HepG2 (cell line): ENCODE measurements around the gene RGS14. TPM values are rescaled to one million over a fixed set of nuclear protein-coding genes. Genes with fewer than 3 reads are reported as not detected.

Experiments used
- ARNTL ChIP-seq: sonication (generic); formaldehyde crosslinking; IDR thresholded peaks from 2 replicates; pipeline ENCODE4 v1.4.0; 2020; ENCODE audit warnings: mild to moderate bottlenecking, missing genetic modification reagents
- CBFB ChIP-seq: sonication (generic); formaldehyde crosslinking; IDR thresholded peaks from 2 replicates; pipeline ENCODE4 v1.4.0; 2020; ENCODE audit warnings: missing genetic modification reagents
- HNF4A ChIP-seq: sonication (generic); formaldehyde crosslinking; IDR thresholded peaks from 2 replicates; pipeline ENCODE4 v1.4.0; 2020; ENCODE audit warnings: missing genetic modification reagents
- HNRNPL ChIP-seq: fragments of 200-400 bp; formaldehyde crosslinking; IDR thresholded peaks from 2 replicates; pipeline ENCODE4 v1.6.1; 2017; ENCODE audit warnings: mild to moderate bottlenecking, low read depth, low read length
- MLX ChIP-seq: IDR thresholded peaks from 2 replicates; pipeline ENCODE4 v1.6.1; 2016
- ZNF143 ChIP-seq: sonication (generic); formaldehyde crosslinking; IDR thresholded peaks from 2 replicates; pipeline ENCODE4 v1.4.0; 2020; ENCODE audit warnings: missing genetic modification reagents
- ZNF530 ChIP-seq: sonication (generic); formaldehyde crosslinking; IDR thresholded peaks from 2 replicates; pipeline ENCODE4 v1.5.0; 2020; ENCODE audit warnings: low read depth, mild to moderate bottlenecking, missing genetic modification reagents
- ZNF761 ChIP-seq: sonication (generic); formaldehyde crosslinking; conservative IDR thresholded peaks from 2 replicates; pipeline ENCODE4 v1.4.0; 2020; ENCODE audit warnings: mild to moderate bottlenecking, missing genetic modification reagents
- ZNF777 ChIP-seq: sonication (generic); formaldehyde crosslinking; IDR thresholded peaks from 2 replicates; pipeline ENCODE4 v1.4.0; 2020; ENCODE audit warnings: missing genetic modification reagents
- ZZZ3 ChIP-seq: sonication (generic); formaldehyde crosslinking; IDR thresholded peaks from 2 replicates; pipeline ENCODE4 v1.4.0; 2020; ENCODE audit warnings: missing genetic modification reagents, mild to moderate bottlenecking, borderline replicate concordance
- polyA plus RNA-seq, 8 experiments: library from polyadenylated mRNA; depleted of rRNA in 3 of 8; stranded (reverse) in 7 of 8; unstranded in 1 of 8; fragments of >200 nt; fragmentation: Illumina TruSeq in 4 of 8; extraction: Trizol in 4 of 8; gene quantifications; 2 replicates each; pipeline versions ENCODE4 v1.2.1 to v1.2.3, GENCODE V29; 2011 to 2016; ENCODE audit warnings: low read depth in 4 of 8, missing spikeins in 1 of 8, mixed read lengths in 1 of 8; ENCODE audit not compliant: insufficient read depth in 1 of 8
- total RNA-seq, 5 experiments: library from RNA; depleted of rRNA; stranded (reverse); fragments of >200 nt; fragmentation: Illumina TruSeq; extraction: Trizol; gene quantifications; 2 replicates each; pipeline ENCODE4 v1.2.3, GENCODE V29; 2016; ENCODE audit warnings: low read depth in 1 of 5
- TF ChIP-seq, protein P1 (sequence below): sonication (generic); formaldehyde crosslinking; IDR thresholded peaks from 2 replicates; pipeline ENCODE4 v1.5.0; 2020; ENCODE audit warnings: missing genetic modification reagents, mild to moderate bottlenecking, borderline replicate concordance
- TF ChIP-seq, protein P2 (sequence below): sonication (generic); formaldehyde crosslinking; IDR thresholded peaks from 2 replicates; pipeline ENCODE4 v1.8.1; 2022; ENCODE audit warnings: mild to moderate bottlenecking, missing genetic modification reagents
- TF ChIP-seq, protein P3 (sequence below): IDR thresholded peaks from 2 replicates; pipeline ENCODE4 v1.6.1; 2016; ENCODE audit warnings: low read depth, missing genetic modification reagents, missing compliant biosample characterization
- TF ChIP-seq, protein P4 (sequence below): sonication (generic); formaldehyde crosslinking; IDR thresholded peaks from 2 replicates; pipeline ENCODE4 v1.5.1; 2020; ENCODE audit warnings: missing genetic modification reagents, mild to moderate bottlenecking, borderline replicate concordance

The RGS14 gene
- total and polyA plus RNA-seq, 2 of the 13 experiments (the other 11 are each of a cell fraction or from before 2014, with no cell fraction given), result 11.1 to 17.2 TPM

- TF ChIP-seq, protein P1, sequence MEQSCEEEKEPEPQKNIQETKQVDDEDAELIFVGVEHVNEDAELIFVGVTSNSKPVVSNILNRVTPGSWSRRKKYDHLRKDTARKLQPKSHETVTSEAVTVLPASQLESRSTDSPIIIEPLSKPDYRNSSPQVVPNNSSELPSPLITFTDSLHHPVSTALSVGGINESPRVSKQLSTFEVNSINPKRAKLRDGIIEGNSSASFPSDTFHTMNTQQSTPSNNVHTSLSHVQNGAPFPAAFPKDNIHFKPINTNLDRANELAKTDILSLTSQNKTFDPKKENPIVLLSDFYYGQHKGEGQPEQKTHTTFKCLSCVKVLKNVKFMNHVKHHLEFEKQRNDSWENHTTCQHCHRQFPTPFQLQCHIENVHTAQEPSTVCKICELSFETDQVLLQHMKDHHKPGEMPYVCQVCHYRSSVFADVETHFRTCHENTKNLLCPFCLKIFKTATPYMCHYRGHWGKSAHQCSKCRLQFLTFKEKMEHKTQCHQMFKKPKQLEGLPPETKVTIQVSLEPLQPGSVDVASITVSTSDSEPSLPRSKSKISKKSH (CRISPR knock-in tag), result no peak
- no peak for TF ChIP-seq ZNF143 (CRISPR knock-in tag)
- peak; percentile 74; the same call in 1 of the 2 replicates for TF ChIP-seq HNRNPL
- TF ChIP-seq ARNTL (CRISPR knock-in tag), result no peak
- no peak for TF ChIP-seq ZNF777 (CRISPR knock-in tag)
- TF ChIP-seq, protein P2, sequence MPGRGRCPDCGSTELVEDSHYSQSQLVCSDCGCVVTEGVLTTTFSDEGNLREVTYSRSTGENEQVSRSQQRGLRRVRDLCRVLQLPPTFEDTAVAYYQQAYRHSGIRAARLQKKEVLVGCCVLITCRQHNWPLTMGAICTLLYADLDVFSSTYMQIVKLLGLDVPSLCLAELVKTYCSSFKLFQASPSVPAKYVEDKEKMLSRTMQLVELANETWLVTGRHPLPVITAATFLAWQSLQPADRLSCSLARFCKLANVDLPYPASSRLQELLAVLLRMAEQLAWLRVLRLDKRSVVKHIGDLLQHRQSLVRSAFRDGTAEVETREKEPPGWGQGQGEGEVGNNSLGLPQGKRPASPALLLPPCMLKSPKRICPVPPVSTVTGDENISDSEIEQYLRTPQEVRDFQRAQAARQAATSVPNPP (CRISPR knock-in tag), result no peak
- TF ChIP-seq, protein P3, sequence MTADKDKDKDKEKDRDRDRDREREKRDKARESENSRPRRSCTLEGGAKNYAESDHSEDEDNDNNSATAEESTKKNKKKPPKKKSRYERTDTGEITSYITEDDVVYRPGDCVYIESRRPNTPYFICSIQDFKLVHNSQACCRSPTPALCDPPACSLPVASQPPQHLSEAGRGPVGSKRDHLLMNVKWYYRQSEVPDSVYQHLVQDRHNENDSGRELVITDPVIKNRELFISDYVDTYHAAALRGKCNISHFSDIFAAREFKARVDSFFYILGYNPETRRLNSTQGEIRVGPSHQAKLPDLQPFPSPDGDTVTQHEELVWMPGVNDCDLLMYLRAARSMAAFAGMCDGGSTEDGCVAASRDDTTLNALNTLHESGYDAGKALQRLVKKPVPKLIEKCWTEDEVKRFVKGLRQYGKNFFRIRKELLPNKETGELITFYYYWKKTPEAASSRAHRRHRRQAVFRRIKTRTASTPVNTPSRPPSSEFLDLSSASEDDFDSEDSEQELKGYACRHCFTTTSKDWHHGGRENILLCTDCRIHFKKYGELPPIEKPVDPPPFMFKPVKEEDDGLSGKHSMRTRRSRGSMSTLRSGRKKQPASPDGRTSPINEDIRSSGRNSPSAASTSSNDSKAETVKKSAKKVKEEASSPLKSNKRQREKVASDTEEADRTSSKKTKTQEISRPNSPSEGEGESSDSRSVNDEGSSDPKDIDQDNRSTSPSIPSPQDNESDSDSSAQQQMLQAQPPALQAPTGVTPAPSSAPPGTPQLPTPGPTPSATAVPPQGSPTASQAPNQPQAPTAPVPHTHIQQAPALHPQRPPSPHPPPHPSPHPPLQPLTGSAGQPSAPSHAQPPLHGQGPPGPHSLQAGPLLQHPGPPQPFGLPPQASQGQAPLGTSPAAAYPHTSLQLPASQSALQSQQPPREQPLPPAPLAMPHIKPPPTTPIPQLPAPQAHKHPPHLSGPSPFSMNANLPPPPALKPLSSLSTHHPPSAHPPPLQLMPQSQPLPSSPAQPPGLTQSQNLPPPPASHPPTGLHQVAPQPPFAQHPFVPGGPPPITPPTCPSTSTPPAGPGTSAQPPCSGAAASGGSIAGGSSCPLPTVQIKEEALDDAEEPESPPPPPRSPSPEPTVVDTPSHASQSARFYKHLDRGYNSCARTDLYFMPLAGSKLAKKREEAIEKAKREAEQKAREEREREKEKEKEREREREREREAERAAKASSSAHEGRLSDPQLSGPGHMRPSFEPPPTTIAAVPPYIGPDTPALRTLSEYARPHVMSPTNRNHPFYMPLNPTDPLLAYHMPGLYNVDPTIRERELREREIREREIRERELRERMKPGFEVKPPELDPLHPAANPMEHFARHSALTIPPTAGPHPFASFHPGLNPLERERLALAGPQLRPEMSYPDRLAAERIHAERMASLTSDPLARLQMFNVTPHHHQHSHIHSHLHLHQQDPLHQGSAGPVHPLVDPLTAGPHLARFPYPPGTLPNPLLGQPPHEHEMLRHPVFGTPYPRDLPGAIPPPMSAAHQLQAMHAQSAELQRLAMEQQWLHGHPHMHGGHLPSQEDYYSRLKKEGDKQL (CRISPR knock-in tag), result no peak
- no peak for TF ChIP-seq CBFB (CRISPR knock-in tag)
- TF ChIP-seq ZNF530 (CRISPR knock-in tag), result no peak
- TF ChIP-seq ZNF761, result no peak
- no peak for TF ChIP-seq HNF4A
- no peak for TF ChIP-seq MLX (CRISPR knock-in tag)
- no peak for TF ChIP-seq ZZZ3 (CRISPR knock-in tag)
- TF ChIP-seq, protein P4, sequence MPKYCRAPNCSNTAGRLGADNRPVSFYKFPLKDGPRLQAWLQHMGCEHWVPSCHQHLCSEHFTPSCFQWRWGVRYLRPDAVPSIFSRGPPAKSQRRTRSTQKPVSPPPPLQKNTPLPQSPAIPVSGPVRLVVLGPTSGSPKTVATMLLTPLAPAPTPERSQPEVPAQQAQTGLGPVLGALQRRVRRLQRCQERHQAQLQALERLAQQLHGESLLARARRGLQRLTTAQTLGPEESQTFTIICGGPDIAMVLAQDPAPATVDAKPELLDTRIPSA, result no peak
Measured at GRCh38 chr5:177357459-177358351, at the start of gene RGS14 (continued).
